Small intestine (tissue), 7 donors: ENCODE measurements around the gene GAST. TPM values are rescaled to one million over a fixed set of nuclear protein-coding genes. Genes with fewer than 3 reads are reported as not detected.
A peak's percentile ranks its signal among the peaks of the same experiment; 100 is the strongest.

ENCODE experiments used
- DNase-seq, 2 donors: peaks; one replicate each; pipeline versions ENCODE4 v3.0.0 to v3.0.0-alpha.2; 2013
- FAIRE-seq: peaks from 2 replicates; lab custom pipeline; 2012; peaks lifted over from hg19 to GRCh38; lab: Jason Lieb, UNC
- H3K27ac ChIP-seq, 3 donors: one replicate each; pipeline ENCODE4 v1.5.1; 2013; ENCODE audit warnings: low read length in 2 of 3, mild to moderate bottlenecking in 2 of 3, control low read depth in 1 of 3, inconsistent platforms in 1 of 3, low read depth in 1 of 3, moderate library complexity in 1 of 3
- H3K27me3 ChIP-seq, 3 donors: one replicate each; pipeline ENCODE4 v1.6.1; 2013; ENCODE audit warnings: low read length in 3 of 3, inconsistent platforms in 1 of 3; ENCODE audit not compliant: control insufficient read depth in 3 of 3, insufficient read depth in 3 of 3
- H3K36me3 ChIP-seq, 3 donors: one replicate each; pipeline ENCODE4 v1.6.1; 2013; ENCODE audit warnings: low read length in 3 of 3, inconsistent platforms in 1 of 3, low read depth in 1 of 3, mild to moderate bottlenecking in 1 of 3, moderate library complexity in 1 of 3; ENCODE audit not compliant: control insufficient read depth in 3 of 3, insufficient read depth in 2 of 3
- H3K4me1 ChIP-seq, 3 donors: one replicate each; pipeline ENCODE4 v1.6.1; 2013; ENCODE audit warnings: low read length in 2 of 3, inconsistent platforms in 1 of 3, low read depth in 1 of 3, mild to moderate bottlenecking in 1 of 3, moderate library complexity in 1 of 3; ENCODE audit not compliant: control insufficient read depth in 3 of 3, insufficient read depth in 2 of 3
- H3K4me3 ChIP-seq, 3 donors: one replicate each; pipeline ENCODE4 v1.5.1; 2013; ENCODE audit warnings: low read length in 3 of 3, control low read depth in 1 of 3, inconsistent platforms in 1 of 3, low read depth in 1 of 3, mild to moderate bottlenecking in 1 of 3, moderate library complexity in 1 of 3
- H3K9me3 ChIP-seq, 2 donors: one replicate each; pipeline ENCODE4 v1.6.1; 2013; ENCODE audit warnings: low read depth in 1 of 2, low read length in 1 of 2; ENCODE audit not compliant: control insufficient read depth in 2 of 2, insufficient read depth in 1 of 2
- WGBS, 3 donors: extraction: QIAGEN DNeasy Blood & Tissue Kit; methylation state at CpG; one replicate each; pipeline ENCODE4 v1.1.7; 2013; 5-methylcytosine and 5-hydroxymethylcytosine counted together
- polyA plus RNA-seq, 4 donors: library from polyadenylated mRNA; stranded (reverse) in 3 of 4; unstranded in 1 of 4; fragments of 200-250 nt in 3 of 4; fragments of 120-200 nt in 1 of 4; gene quantifications; one replicate each; pipeline versions ENCODE4 v1.2.1 to v1.2.3, GENCODE V29; 2013
- donor health status: healthy with polysubstance abuse.
- donor health status: control.
- donor health status: control.
- donor health status: Bipolar disorder and iron deficiency.
- donor health status: healthy.

GAST gene
- polyA plus RNA-seq, 4 donors = 1.9 TPM; not detected in 3

GRCh38 chr17:41731836-41732235 is 19.7 kb downstream of the GAST start:
- WGBS, 3 donors = 40 to 53% (median 47%) methylated on average over 3 of the region's 3 CpGs
- Histone ChIP-seq H3K27me3 (peaks cover 2 to 67% (median 9%) of the 10 kb centered on the region in 3 donors), H3K27ac (no peak overlapping the region), H3K4me1 (peaks cover 0 to 14% (median 0%) of the 10 kb centered on the region in 3 donors), H3K4me3 (no peak overlapping the region), H3K9me3 (no peaks in the 10 kb centered on the region), H3K36me3 (no peaks in the 10 kb centered on the region)
- DNase-seq (no peak), FAIRE-seq (no peak)

- WGBS, 3 donors = 7 to 16% (median 14%) methylated on average over 20 to 40 of the region's 40 CpGs
These were observed 21.4 kb downstream of the GAST start for GRCh38 chr17:41733348-41734138.

GRCh38 chr17:41734139-41734948 is 22.2 kb downstream of the GAST start, which contains the start of gene HAP1:
HAP1 (minus strand) TSS chr17:41734643; CDS start chr17:41734634, 9 bp downstream.
- peak in 1 of 2 donors; percentile 48 for DNase-seq
- FAIRE-seq = no peak
- H3K27me3 ChIP-seq = peaks cover 2 to 78% (median 9%) of the 10 kb centered on the region in 3 donors
- H3K27ac ChIP-seq = no peak within 1 kb of the TSS
- peaks cover 0 to 18% (median 0%) of the 10 kb centered on the region in 3 donors for H3K4me1 ChIP-seq
- H3K4me3 ChIP-seq = peak within 1 kb of the TSS in 2 of 3 donors; percentile 28 to 39
- H3K36me3 ChIP-seq = no peaks in the 10 kb centered on the region
- H3K9me3 ChIP-seq = no peaks in the 10 kb centered on the region
- 1 to 3% (median 1%) methylated on average over 63 to 77 of the region's 77 CpGs for WGBS, 3 donors

More at GRCh38 chr17:41733348-41734138, 21.4 kb downstream of the GAST start:
- no peak overlapping the region for H3K27ac ChIP-seq
- H3K36me3 ChIP-seq = no peaks in the 10 kb centered on the region
- FAIRE-seq (no peak), DNase-seq (peak in 1 of 2 donors; percentile 32)
- no peaks in the 10 kb centered on the region for H3K9me3 ChIP-seq
- peak overlapping the region in 2 of 3 donors; percentile 28 to 39 for H3K4me3 ChIP-seq
- H3K4me1 ChIP-seq = peaks cover 0 to 18% (median 0%) of the 10 kb centered on the region in 3 donors
- H3K27me3 ChIP-seq = peaks cover 2 to 78% (median 9%) of the 10 kb centered on the region in 3 donors

DNA sequence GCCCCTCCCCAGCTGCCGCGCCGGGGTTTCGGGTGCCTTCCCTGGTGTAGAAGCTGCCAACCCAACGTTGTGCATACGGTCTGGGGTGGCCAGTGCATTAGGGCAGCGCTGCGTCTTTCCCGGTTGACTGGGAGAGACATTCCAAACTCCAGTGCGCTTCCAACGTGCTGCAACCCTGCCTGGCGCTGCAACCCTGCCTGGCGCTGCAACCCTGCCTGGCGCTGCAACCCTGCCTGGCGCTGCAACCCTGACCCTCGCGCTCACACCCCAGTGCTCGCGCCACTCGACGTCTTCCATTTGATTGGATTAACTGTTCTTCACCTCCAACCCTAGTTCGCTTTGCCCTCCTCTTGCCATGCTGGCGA is 22.8 kb downstream of the GAST start:
- Histone ChIP-seq H3K36me3 (no peaks in the 10 kb centered on the region), H3K9me3 (no peaks in the 10 kb centered on the region), H3K4me1 (peaks cover 0 to 18% (median 0%) of the 10 kb centered on the region in 3 donors), H3K27ac (no peak overlapping the region), H3K27me3 (peaks cover 2 to 78% (median 9%) of the 10 kb centered on the region in 3 donors), H3K4me3 (peak overlapping the region in 2 of 3 donors; percentile 28 to 39)
- FAIRE-seq (no peak), DNase-seq (no peak)
- 4 to 6% (median 4%) methylated on average over 23 of the region's 23 CpGs for WGBS, 3 donors

GRCh38 chr17:41735744-41736143 is 23.6 kb downstream of the GAST start:
- Histone ChIP-seq H3K36me3 (no peaks in the 10 kb centered on the region), H3K4me3 (no peak overlapping the region), H3K9me3 (no peaks in the 10 kb centered on the region), H3K27ac (no peak overlapping the region), H3K4me1 (peaks cover 0 to 18% (median 0%) of the 10 kb centered on the region in 3 donors), H3K27me3 (peaks cover 2 to 70% (median 7%) of the 10 kb centered on the region in 3 donors)
- no peak for FAIRE-seq
- WGBS, 3 donors = 84 to 90% (median 84%) methylated on average over 4 of the region's 4 CpGs
- no peak for DNase-seq

GRCh38 chr17:41736983-41737679 is 25.0 kb downstream of the GAST start:
- H3K9me3 ChIP-seq = no peaks in the 10 kb centered on the region
- H3K36me3 ChIP-seq = no peaks in the 10 kb centered on the region
- no peak for FAIRE-seq
- peaks cover 0 to 18% (median 0%) of the 10 kb centered on the region in 3 donors for H3K4me1 ChIP-seq
- H3K27ac ChIP-seq = no peak overlapping the region
- H3K27me3 ChIP-seq = peaks cover 2 to 57% (median 6%) of the 10 kb centered on the region in 3 donors
- no peak for DNase-seq
- no peak overlapping the region for H3K4me3 ChIP-seq
- WGBS, 3 donors = 63 to 72% (median 65%) methylated on average over 17 of the region's 17 CpGs

GRCh38 chr17:41737680-41738023 is 25.5 kb downstream of the GAST start:
- FAIRE-seq = no peak
- peaks cover 0 to 18% (median 0%) of the 10 kb centered on the region in 3 donors for H3K4me1 ChIP-seq

More at GRCh38 chr17:41737680-41738023, 25.5 kb downstream of the GAST start:
- DNase-seq = no peak
- Histone ChIP-seq H3K27me3 (peaks cover 2 to 52% (median 2%) of the 10 kb centered on the region in 3 donors), H3K27ac (no peak overlapping the region), H3K4me3 (no peak overlapping the region), H3K9me3 (no peaks in the 10 kb centered on the region), H3K36me3 (no peaks in the 10 kb centered on the region)
- WGBS, 3 donors = 36 to 44% (median 41%) methylated on average over 5 of the region's 5 CpGs
